ENCODE results near the gene CUBN.
A peak's percentile ranks its signal among the peaks of the same experiment; 100 is the strongest.

The CUBN gene

DNA sequence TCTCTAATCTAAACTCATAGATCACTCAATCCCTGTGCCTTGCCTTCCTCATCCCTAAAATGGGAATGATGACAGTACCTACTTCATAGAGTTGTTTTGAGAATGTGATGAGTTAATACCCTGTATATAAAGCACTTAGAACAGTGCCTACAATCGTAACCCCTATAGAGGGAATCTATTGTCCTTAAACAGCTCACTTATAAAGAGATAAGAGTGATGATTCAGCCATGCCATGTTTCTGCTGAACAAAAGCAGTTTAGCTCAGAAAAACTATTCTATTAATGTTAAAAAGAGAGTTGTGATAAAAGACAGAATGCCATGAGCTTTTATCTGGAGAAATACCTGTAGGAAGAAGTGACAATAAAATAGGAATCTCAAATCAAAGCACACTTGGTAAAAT lies 63.6 kb downstream of the CUBN start:
- no peak for DNase-seq

GRCh38 chr10:17065273-17065672 lies 64.3 kb downstream of the CUBN start:
- no peak for DNase-seq

DNA sequence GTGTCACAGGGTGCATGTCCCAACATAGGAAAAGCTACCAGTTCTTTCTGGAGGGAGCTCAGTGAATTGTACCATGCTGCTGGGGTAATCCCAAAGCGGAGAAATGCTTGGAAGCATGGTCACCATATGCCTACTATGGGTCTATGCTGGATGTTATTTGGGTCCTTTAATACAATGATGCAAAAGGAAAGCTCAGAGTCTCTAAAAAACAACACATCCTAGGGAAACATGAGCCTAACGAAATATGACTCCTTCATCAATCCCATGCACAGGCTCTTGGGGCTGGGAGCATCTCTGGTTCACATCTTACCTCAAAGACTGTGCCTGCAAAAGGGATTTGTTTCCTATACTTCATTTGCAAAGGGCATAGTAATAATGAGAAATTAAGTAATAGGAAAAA lies 65.2 kb downstream of the CUBN start:
- DNase-seq = no peak

GRCh38 chr10:17062955-17063484 lies 66.6 kb downstream of the CUBN start:
- DNase-seq = peak; percentile 8

- DNase-seq = no peak
These were observed 67.1 kb downstream of the CUBN start for GRCh38 chr10:17062493-17062892.

GRCh38 chr10:17062009-17062408 lies 67.6 kb downstream of the CUBN start:
- no peak for DNase-seq

DNA sequence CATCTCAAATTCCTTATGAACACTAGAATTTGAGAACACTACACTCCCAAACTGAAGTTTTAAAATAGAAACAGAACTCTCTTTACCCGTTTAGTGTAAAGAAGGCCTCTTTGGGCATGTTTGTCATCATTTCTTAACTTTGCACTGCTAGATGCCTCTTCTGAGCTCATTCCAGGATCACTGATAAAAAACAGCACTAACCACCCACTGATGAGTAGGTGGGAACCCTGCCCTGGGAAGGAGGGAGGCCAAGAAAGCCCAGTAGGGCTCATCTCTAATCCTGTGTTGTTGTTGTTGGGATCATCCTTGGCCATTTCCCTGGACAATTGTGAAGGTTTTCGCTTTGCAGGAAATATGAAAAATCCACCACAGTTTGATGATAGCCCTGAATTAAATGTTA lies 68.2 kb downstream of the CUBN start:
- no peak for DNase-seq

- no peak for DNase-seq
These were observed 69.3 kb downstream of the CUBN start for GRCh38 chr10:17060289-17060688.

DNA sequence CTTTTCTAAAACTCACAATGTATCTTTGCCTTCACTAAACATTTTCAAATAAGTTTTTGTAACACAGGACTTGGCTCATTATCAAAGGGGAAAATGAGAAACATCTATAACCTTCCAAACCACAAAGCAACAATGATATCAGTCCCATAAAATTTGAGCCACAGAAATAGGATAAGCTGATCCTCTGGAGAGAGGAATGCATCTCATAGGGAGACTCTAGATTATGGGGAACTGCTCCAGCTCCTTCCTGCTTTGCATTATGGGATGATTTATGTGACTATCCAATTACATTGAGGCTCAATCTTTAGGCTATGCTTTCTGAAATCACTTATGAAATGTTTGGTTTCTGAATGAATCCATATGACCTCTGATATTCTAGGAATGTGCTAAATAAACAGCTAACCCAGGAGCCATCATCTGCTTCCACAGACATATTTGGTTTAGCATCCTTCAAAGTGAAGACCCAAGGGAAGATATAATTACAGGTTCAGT lies 70.4 kb downstream of the CUBN start:
- no peak for DNase-seq

DNA sequence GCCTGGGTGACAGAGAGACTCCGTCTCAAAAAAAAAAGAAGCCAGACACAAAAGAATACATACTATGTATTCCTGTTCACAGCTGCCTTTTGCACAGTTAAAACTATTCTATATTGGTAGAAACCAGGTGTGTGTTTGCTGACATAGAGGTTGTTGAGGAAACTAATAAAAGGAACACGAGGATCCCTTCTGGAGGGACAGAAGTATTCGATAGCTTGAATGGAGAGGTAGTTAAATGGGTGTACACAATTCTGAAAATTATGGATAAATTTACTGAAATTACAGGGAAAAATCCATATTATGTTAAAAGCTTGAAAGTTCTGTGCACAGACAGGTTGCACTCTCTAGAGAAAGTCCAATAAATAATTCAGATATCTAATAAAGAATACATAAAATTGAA lies 71.5 kb downstream of the CUBN start:
- DNase-seq = no peak

GRCh38 chr10:17056781-17057428 lies 72.7 kb downstream of the CUBN start:
- no peak for DNase-seq

GRCh38 chr10:17053513-17053912 lies 76.1 kb downstream of the CUBN start:
- DNase-seq = no peak

GRCh38 chr10:17053061-17053460 lies 76.5 kb downstream of the CUBN start:
- DNase-seq = no peak

DNA sequence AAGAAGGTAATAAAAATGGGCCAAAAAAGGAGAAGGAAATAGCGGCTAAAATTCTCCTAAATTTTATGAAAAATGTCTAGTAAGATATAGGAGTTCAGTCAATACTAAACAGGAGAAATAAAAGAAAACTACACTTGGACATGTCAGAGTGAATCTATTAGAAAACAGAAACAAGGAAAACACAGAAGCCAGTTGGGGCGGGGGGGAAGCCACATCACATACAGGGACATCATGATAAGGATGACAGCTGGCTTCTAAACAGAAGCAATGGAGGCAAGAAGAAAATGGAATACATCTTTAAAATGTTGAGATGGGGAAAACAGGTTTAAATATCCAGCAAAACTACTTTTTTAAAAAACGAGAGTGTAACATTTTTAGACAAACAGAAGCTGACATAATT lies 77.8 kb downstream of the CUBN start:
- DNase-seq = no peak

- no peak for DNase-seq
These were observed 80.4 kb downstream of the CUBN start for GRCh38 chr10:17049195-17049594.

GRCh38 chr10:17047908-17048307 lies 81.7 kb downstream of the CUBN start:
- DNase-seq = no peak

DNA sequence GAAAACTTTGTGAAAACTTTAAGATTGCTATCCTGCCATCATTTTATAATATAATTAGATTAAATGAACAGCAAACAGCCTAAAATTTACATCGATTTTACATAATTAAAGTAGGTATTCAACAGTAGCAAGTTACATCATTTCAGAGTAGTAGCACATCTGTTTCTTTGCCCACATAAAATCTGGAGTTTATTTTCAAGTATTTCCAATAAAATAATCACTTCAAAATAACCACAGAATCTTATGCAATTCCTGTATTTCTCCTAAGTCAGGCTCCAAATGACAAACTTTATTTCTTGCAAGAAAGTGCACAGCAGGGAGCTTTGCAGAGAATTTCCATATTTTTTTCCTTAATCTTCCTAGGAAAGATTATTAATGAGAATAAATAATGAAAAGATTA lies 82.6 kb downstream of the CUBN start:
- DNase-seq = no peak

- no peak for DNase-seq
These were observed 86.0 kb downstream of the CUBN start for GRCh38 chr10:17043586-17043985.

DNA sequence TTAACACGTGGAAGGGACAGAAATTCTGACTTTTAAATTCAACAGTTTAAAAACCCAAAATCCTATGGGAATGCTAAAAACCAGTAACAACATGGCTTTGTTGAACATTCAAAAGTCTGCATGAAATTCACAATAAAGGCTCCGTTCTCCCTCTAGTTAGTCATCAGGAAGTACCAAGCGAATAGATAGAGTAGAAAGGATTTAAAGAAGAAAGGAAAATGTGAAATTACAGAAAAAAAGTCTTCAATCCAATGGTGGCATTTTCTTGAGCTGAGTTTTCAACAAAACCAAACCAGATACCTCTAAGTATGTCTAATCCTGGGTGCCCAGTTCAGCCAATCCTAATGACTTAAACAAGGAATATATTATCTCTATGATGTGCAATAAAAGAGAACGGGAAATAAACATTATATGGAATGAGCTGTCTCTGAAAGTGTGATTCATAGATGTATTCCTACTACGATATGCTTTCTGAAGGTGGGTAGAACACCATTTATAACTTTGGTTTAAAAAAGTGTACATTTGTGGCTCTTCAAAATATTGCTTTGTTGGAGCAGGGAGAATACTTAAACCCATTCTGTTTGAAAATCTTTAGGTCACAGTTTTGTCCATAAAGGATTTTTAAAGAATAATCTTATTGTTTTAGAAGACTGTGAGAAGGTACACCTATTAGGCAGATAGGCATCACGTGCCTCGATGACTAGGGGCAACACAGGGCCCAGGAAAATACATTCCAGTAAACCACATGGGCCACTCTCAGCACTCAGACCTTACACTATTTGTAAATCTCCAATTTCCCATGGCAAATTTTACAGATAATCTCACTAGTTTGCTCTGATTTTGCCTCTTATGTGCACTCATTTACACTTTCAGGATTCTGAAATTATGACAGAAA lies 87.7 kb downstream of the CUBN start:
- DNase-seq = no peak

GRCh38 chr10:17038627-17039026 lies 91.0 kb downstream of the CUBN start:
- no peak for DNase-seq

- no peak for DNase-seq
These were observed 91.7 kb downstream of the CUBN start for GRCh38 chr10:17037910-17038309.

GRCh38 chr10:17035446-17035845 lies 94.2 kb downstream of the CUBN start:
- DNase-seq = no peak

GRCh38 chr10:17033529-17034260 lies 95.9 kb downstream of the CUBN start:
- DNase-seq = no peak

Data from CD4-positive, alpha-beta T cell treated with Interleukin-17A for 4 hours (primary cell).